Femur (tissue), 1 donor: Measurements from ENCODE around the gene GDPD5.

Experiments
- DNase-seq: peaks from one replicate; pipeline ENCODE4 v3.0.0-alpha.2; 2017

GDPD5 gene

DNA sequence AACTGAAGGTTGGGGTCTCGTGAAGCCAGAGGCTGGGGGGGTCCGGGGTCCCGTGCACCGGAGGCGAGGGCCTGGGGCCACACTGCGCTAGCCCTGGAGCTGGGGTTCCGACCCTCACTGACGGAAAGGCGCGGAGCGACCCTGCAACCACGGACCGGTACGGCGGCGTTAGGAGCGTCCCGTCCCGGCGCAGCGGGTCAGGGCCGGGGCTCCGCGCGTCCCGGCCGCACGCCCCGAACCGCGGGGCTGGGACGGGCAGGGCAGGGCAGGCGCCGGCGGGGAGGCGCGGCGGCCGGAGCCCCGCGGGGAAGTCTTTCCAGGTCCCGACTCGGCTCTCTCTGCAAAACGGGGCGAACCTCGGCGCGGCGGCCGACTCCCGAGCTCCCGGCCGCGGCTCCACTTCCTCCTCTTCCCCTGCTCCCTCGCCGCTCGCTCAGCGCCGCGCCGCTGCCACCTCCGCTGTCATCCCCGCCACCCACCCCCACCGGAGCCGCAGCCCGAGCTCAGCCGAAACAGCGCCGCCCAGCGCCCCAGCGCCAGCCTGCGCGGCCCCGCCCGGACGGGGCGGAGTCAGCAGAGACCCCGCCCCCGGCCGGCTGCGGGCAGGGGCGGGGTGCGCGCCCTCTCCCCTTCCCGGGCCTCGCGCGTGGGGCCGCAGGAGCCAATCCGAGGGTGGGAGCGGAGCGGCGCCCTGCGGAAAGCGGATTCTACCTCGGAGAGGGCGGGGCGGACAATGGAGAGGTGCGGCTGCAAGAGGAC, at the start of gene GDPD5:
GDPD5 (minus strand) TSS at position 509 of the 759 bp plus-strand sequence. CDS start 48,206 bp downstream, outside the sequence.
- DNase-seq = peak; percentile 91

DNA sequence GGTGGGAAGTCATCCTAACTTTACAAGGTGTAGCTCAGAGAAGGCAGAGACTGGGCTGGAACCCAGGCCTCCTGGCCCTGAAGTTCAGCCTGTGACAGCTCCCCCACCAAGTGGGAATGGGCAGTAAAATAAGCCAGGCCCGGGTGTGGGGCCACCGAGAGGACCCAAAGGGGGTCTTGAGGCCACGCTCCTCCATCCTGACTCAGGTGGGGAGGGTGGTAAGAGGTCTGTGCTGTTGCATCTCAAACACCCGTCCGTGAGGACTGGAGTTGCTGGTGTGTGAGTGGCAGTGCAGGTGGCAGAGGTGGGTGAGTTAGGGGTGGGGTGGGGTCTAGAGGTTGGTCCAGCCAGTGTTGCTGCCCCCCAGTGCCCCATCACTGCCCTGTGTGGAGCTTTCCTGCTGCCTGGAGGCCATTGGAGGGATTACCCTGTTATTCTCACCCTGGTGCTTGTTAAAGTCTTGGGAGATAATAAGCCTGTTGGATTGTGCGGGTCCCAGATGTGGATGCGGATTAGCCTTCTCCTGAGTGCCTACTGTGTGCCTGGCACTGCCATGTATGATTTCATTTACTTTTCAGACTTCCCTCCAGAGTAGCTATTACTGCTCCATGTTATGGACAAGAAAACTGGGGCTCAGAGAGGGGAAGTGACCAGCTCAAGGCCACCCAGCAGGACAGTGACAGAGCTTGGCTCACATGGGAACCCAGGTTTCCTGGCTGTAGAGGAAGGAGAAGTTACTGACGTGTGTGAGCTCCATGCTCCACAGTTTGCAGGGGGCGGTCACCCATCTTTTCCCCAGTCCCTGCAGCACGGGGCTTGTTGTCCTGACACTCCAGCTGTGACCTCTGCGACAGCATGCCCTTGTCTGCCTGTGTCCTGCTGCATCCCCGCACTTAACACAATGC, 49.2 kb upstream of the GDPD5 start:
- DNase-seq = no peak

GRCh38 chr11:75572744-75573143, 47.0 kb upstream of the GDPD5 start:
- no peak for DNase-seq

DNA sequence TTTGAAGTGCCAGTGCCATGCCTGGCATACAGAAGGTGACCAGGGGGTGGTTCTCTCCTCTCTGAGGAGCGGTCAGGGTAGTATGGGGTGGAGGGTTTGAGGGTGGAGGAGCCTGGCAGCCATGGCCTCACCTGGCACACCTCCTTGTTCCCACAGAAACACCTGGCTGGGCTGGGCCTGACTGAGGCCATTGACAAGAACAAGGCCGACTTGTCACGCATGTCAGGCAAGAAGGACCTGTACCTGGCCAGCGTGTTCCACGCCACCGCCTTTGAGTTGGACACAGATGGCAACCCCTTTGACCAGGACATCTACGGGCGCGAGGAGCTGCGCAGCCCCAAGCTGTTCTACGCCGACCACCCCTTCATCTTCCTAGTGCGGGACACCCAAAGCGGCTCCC, 45.9 kb upstream of the GDPD5 start:
- no peak for DNase-seq

DNA sequence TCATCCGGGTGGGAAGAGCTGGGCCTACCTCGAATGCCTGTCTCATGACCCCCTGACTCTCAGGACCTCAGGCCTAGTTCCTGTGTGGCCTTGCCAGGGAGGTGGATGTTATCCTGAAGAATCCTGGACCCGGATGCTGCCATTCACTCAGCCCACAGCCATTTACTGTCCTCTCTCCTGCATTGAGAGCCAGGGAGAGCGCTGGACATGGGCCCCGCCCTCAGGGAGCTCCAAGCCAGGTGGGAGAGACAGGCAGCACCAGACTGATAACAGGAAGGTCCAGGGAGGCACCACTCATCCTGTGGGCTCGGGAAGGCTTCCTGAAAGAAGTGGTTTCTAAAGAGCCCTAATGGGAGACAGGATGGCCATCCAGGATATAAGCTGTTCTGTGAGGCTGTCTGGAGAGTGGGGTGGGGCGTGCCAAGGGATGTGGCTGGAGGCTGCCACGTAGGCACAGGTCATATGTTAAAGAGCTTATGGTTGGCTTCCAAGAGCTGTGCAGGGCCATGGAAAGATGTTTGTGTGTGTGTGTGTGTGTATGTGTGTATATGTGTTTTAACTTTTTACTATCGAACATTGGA, 44.9 kb upstream of the GDPD5 start:
- no peak for DNase-seq

DNA sequence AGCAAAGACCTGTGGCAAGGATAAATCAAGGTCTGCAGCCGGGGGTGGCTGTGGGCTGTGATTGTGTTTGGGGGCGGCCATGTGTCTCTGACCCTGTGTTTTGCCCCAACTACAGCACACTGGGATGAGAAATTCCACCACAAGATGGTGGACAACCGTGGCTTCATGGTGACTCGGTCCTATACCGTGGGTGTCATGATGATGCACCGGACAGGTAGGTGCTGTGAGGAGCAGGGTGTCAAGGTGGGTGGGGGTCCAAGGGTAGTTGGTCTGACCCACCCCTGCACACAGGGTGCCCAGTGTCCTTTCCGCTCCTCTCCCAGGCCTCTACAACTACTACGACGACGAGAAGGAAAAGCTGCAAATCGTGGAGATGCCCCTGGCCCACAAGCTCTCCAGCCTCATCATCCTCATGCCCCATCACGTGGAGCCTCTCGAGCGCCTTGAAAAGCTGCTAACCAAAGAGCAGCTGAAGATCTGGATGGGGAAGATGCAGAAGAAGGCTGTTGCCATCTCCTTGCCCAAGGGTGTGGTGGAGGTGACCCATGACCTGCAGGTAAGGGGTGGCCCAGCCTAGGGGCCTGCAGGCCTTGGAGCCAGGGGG, 43.0 kb upstream of the GDPD5 start:
- no peak for DNase-seq

- no peak for DNase-seq
Observed at GRCh38 chr11:75567971-75568370, 42.2 kb upstream of the GDPD5 start.

DNA sequence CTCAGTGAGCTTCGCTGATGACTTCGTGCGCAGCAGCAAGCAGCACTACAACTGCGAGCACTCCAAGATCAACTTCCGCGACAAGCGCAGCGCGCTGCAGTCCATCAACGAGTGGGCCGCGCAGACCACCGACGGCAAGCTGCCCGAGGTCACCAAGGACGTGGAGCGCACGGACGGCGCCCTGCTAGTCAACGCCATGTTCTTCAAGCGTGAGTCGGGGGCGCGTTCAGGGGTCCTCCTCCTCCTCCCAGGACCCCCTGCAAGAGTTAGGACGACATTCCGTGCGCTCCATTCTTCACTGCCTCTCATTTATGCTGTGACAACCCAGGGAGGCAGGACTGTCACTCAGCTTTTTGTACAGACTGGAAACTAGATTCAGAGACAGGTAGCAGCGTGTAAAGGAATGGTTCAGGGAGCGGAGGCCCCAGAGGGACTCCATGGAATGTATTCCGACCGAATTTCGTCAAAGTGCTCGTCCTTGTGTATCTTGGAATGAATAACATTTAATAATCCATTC, 41.1 kb upstream of the GDPD5 start:
- DNase-seq = no peak

DNA sequence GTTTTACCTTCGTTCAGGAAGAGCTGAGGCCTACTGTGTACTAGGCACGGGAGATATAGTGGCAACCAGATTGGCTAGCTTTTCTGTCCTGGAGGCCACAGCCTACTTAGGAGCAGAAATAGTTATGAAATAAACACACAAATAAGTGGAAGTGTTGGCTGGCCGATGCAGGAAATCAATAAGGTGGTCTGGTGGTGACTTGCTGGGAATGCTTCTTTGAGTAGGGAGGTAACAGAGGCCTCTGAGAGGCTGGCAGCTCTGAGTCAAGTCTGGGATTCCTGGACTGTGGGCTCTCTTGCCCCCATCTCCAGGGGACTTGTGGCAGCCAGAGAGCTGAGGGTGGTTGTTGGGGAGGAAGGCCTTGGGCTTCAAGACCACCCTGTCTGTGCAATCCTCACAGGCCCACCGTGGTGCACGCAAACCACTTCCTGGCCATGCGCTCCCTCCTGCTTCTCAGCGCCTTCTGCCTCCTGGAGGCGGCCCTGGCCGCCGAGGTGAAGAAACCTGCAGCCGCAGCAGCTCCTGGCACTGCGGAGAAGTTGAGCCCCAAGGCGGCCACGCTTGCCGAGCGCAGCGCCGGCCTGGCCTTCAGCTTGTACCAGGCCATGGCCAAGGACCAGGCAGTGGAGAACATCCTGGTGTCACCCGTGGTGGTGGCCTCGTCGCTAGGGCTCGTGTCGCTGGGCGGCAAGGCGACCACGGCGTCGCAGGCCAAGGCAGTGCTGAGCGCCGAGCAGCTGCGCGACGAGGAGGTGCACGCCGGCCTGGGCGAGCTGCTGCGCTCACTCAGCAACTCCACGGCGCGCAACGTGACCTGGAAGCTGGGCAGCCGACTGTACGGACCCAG, 40.4 kb upstream of the GDPD5 start:
- DNase-seq = no peak

DNA sequence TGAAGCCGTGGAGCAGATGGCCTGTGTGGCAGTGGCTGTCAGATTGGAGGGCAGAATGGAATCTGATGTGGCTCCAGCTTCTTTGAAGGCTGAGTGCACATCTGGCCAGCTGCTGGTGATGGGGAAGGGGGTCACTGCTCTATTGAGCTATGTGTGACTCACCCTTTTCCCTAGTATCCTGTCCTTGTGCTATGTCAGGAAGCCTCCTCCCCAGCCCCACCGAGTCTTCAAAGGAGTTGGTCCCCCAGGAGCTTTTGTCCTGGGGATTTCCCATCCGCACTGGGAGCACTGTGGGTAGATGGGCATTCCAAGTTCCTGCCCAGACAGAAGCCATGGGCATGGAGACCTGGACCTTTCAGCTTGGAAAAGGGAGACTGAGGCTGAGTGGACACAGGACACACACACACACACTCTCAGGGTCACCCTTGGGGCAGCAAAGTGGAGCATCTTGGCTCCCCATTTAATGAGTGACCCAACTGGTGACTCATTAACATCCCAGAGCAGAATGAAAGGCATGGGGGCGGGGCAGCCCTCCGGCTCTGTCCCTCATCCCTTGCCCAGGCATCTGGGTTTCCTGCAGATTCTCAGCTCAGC, 39.6 kb upstream of the GDPD5 start:
- no peak for DNase-seq

DNA sequence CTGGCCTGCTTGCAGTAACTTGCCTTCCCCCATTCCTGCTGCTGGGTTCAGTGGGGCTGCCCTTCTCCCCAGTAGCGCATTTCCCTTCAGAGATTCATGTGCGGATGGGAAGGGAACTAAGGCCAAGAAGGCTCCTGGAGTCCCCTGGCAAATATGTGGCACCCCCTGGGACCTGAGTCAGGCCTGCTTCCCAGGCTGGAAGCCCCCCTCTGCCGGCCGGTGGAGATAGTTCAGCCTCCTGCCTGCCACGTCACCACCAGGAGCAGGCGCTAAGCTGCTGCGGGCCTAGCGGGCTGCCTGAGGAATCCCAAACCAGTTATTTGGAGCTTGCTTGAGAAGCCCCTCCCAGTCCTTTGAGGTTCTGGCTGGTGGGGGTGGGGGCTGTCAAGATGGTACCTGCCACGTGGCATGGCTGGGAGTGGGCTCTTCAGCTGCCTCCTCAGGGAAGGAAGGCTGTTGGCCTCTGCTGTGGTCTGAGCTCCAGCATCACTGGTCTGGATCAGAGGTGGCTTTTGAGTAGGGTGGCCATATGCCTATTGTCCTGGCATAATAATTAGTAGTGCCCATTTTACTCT, 38.3 kb upstream of the GDPD5 start:
- peak; percentile 91 for DNase-seq

DNA sequence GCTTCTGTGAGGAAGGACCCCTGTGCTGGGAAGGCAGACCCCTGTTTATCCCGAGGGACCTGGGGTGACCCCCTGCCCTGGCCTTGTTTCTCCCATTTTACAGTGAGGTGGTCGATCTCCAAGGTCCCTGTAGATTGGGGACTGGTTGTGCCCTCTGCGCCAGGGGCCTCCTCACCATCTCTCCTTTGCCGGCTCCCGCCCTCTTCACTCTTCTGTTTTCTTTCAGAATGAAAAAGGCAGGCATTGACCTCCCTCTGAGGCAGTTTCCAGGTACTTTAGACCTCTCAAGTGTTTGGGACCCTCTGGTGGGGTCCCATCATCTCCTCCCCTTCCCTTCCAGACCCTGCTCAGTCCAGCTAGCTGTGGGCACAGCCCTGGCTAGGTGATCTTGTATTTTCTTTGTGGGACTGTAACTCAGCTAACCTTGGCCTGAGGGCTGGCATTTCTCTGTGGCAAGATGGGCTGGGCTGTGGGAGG, 37.8 kb upstream of the GDPD5 start:
- no peak for DNase-seq

- DNase-seq = peak; percentile 85
Observed at GRCh38 chr11:75562836-75563484, 37.2 kb upstream of the GDPD5 start.

DNA sequence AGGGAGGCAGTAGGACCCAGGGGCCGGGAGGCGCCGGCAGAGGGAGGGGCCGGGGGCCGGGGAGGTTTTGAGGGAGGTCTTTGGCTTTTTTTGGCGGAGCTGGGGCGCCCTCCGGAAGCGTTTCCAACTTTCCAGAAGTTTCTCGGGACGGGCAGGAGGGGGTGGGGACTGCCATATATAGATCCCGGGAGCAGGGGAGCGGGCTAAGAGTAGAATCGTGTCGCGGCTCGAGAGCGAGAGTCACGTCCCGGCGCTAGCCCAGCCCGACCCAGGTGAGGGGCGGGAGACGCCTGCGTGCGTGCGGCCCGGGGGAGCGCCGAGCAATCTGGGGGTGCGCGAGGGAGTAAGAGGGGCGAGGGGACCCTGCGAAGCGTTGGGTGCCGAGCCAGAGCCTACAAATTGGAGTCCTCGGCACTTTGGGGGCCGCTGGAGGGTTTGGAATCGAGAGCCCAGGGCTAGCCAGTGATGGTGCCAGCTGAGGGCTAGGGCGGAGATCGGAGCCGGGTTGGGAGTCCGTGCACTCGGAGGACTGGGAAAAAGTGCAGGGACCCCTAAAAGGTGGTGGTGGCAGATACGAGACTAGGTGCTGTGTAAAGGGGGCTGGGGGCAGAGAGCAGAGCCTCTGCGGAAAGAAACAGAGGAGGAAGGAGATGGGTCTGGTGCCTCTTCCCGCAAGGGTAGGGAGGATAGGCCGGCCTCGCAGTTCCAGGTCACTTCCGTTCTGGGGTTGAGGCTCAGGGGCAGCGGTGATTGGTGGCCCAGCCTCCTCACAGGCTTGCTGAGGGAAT, 36.5 kb upstream of the GDPD5 start, which contains the start of gene SERPINH1:
SERPINH1 (plus strand) TSS at position 206 of the 788 bp plus-strand sequence. CDS start 4,097 bp downstream, outside the sequence.
- peak; percentile 95 for DNase-seq

- DNase-seq = no peak
Observed at GRCh38 chr11:75561426-75562047, 35.8 kb upstream of the GDPD5 start.

GRCh38 chr11:75560644-75561043, 34.9 kb upstream of the GDPD5 start:
- DNase-seq = no peak

DNA sequence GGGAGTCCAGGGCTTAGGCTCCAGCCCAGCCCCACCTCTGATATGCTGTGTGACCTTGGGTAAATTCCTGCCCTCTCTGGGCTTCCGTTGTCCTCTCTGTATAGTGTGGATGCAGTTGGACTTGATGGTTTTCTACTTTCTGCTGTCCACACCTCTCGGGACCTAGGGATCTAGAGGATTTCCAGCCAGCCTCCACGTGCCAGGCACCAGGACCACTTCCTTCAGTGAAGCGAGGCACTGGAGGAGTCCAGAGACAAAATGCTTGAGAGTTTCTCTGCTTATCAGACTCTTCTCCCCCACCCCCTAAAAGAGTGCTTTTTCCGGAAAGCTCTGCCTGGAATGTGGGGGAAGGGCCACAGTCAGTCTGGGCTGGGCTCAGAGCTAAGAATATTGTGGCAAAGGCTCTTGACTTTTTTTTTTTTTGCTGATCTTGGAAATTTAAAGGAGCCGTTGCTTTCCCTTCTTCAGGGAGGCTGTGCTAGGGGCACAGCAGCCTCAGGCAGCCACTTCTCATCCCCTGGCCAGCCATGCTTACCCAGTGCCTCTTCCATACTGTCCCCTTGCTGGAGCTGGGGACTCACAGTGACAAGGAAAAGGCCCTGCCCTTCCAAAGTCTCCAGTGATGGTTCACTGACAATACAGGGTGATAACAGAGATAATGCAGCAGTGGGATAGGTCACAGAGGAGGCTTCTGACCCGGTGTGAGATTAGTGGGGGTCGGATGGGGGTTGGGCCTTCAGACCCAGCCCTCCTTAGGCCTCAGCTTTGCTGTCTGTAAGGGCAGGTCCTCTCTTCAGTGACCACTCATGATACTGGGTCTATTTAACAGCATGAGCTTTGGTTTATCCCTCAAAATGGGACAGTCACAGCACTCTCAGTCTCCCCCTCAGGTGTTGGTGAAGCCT, 33.5 kb upstream of the GDPD5 start:
- peak; percentile 90 for DNase-seq
